ENCODE data around the gene DUSP14. TPM values are rescaled to one million over a fixed set of nuclear protein-coding genes. Genes with fewer than 3 reads are reported as not detected.
"Not testable (repeated sequence)": the region's sequence is repeated elsewhere in the genome, so short reads cannot be mapped to it uniquely, and the experiment has no call there.

DUSP14 gene
- total RNA-seq, 1 experiment from 2014 or later: 59.0 TPM

- peak; percentile 40 for DNase-seq (ENCODE audit: low spot score)
- in situ Hi-C loops (cut with HindIII; ENCODE audit: low sequenced_read_pairs): no loop called here
Observed at GRCh38 chr17:37510056-37510455, 20.4 kb downstream of the DUSP14 start.

GRCh38 chr17:37511642-37512041, 22.0 kb downstream of the DUSP14 start:
- in situ Hi-C loops (cut with HindIII; ENCODE audit: low sequenced_read_pairs); DNase-seq (ENCODE audit: low spot score): not testable (repeated sequence)

GRCh38 chr17:37512442-37513068, 22.9 kb downstream of the DUSP14 start:
- DNase-seq (ENCODE audit: low spot score): peak; percentile 41
- in situ Hi-C loops (cut with HindIII; ENCODE audit: low sequenced_read_pairs): no loop called here

- in situ Hi-C loops (cut with HindIII; ENCODE audit: low sequenced_read_pairs): no loop called here
- DNase-seq (ENCODE audit: low spot score): no peak
Observed at GRCh38 chr17:37513711-37514110, 24.0 kb downstream of the DUSP14 start.

- in situ Hi-C loops (cut with HindIII; ENCODE audit: low sequenced_read_pairs): no loop called here
- no peak for DNase-seq (ENCODE audit: low spot score)
Observed at GRCh38 chr17:37516127-37516571, 26.5 kb downstream of the DUSP14 start.

GRCh38 chr17:37517881-37518280, 28.2 kb downstream of the DUSP14 start:
- in situ Hi-C loops (cut with HindIII; ENCODE audit: low sequenced_read_pairs): no loop called here

GRCh38 chr17:37518826-37519225, 29.1 kb downstream of the DUSP14 start:
- DNase-seq (ENCODE audit: low spot score): no peak
- in situ Hi-C loops (cut with HindIII; ENCODE audit: low sequenced_read_pairs): no loop called here

More at GRCh38 chr17:37517881-37518280, 28.2 kb downstream of the DUSP14 start:
- no peak for DNase-seq (ENCODE audit: low spot score)

- no peak for DNase-seq (ENCODE audit: low spot score)
- in situ Hi-C loops (cut with HindIII; ENCODE audit: low sequenced_read_pairs): no loop called here
Observed at GRCh38 chr17:37519251-37519985, 29.7 kb downstream of the DUSP14 start.

- DNase-seq (ENCODE audit: low spot score): no peak
- in situ Hi-C loops (cut with HindIII; ENCODE audit: low sequenced_read_pairs): no loop called here
Observed at GRCh38 chr17:37520174-37520573, 30.5 kb downstream of the DUSP14 start.

- DNase-seq (ENCODE audit: low spot score): no peak
- in situ Hi-C loops (cut with HindIII; ENCODE audit: low sequenced_read_pairs): no loop called here
Observed at GRCh38 chr17:37521821-37522220, 32.1 kb downstream of the DUSP14 start.

- no peak for DNase-seq (ENCODE audit: low spot score)
- in situ Hi-C loops (cut with HindIII; ENCODE audit: low sequenced_read_pairs): no loop called here
Observed at GRCh38 chr17:37523715-37524219, 34.1 kb downstream of the DUSP14 start.

- in situ Hi-C loops (cut with HindIII; ENCODE audit: low sequenced_read_pairs): no loop called here
- DNase-seq (ENCODE audit: low spot score): peak; percentile 65
Observed at GRCh38 chr17:37527249-37527851, 37.7 kb downstream of the DUSP14 start.

- in situ Hi-C loops (cut with HindIII; ENCODE audit: low sequenced_read_pairs): no loop called here
- DNase-seq (ENCODE audit: low spot score): no peak
Observed at GRCh38 chr17:37530420-37530819, 40.7 kb downstream of the DUSP14 start.

GRCh38 chr17:37532756-37533155, 43.1 kb downstream of the DUSP14 start:
- in situ Hi-C loops (cut with HindIII; ENCODE audit: low sequenced_read_pairs): no loop called here
- DNase-seq (ENCODE audit: low spot score): no peak

- DNase-seq (ENCODE audit: low spot score): no peak
- in situ Hi-C loops (cut with HindIII; ENCODE audit: low sequenced_read_pairs): no loop called here
Observed at GRCh38 chr17:37535906-37536305, 46.2 kb downstream of the DUSP14 start.

- in situ Hi-C loops (cut with HindIII; ENCODE audit: low sequenced_read_pairs): no loop called here
- DNase-seq (ENCODE audit: low spot score): no peak
Observed at GRCh38 chr17:37538981-37539659, 49.4 kb downstream of the DUSP14 start.

- no peak for DNase-seq (ENCODE audit: low spot score)
- in situ Hi-C loops (cut with HindIII; ENCODE audit: low sequenced_read_pairs): no loop called here
Observed at GRCh38 chr17:37541880-37542660, 52.4 kb downstream of the DUSP14 start.

GRCh38 chr17:37543637-37544052, 54.0 kb downstream of the DUSP14 start:
- DNase-seq (ENCODE audit: low spot score): no peak
- in situ Hi-C loops (cut with HindIII; ENCODE audit: low sequenced_read_pairs): no loop called here

- in situ Hi-C loops (cut with HindIII; ENCODE audit: low sequenced_read_pairs): no loop called here
- no peak for DNase-seq (ENCODE audit: low spot score)
Observed at GRCh38 chr17:37545486-37545885, 55.8 kb downstream of the DUSP14 start.

All from G401 (cell line).